GM18520 (cell line): ENCODE results near the gene DENND4A.

Experiments used
- ATAC-seq: cut with Tn5 transposase; IDR thresholded peaks from one replicate; pipeline ENCODE4 v1.9.1; 2021; ENCODE audit not compliant: unreplicated experiment

DENND4A gene

GRCh38 chr15:65682404-65682911 is 109.6 kb downstream of the DENND4A start:
- ATAC-seq, result no peak

GRCh38 chr15:65680544-65680943 is 111.5 kb downstream of the DENND4A start:
- no peak for ATAC-seq

GRCh38 chr15:65676123-65676522 is 116.0 kb downstream of the DENND4A start:
- ATAC-seq, result no peak

GRCh38 chr15:65675551-65675950 is 116.5 kb downstream of the DENND4A start:
- ATAC-seq, result no peak

- no peak for ATAC-seq
Observed at GRCh38 chr15:65666257-65666656, 125.8 kb downstream of the DENND4A start.

- no peak for ATAC-seq
Observed at GRCh38 chr15:65663521-65663920, 128.6 kb downstream of the DENND4A start.

GRCh38 chr15:65660927-65661326 is 131.2 kb downstream of the DENND4A start:
- no peak for ATAC-seq

GRCh38 chr15:65659502-65660052 is 132.5 kb downstream of the DENND4A start:
- no peak for ATAC-seq

- no peak for ATAC-seq
Observed at GRCh38 chr15:65655457-65655856, 136.6 kb downstream of the DENND4A start.

GRCh38 chr15:65655026-65655425 is 137.1 kb downstream of the DENND4A start:
- ATAC-seq, result no peak

- no peak for ATAC-seq
Observed at GRCh38 chr15:65653801-65654521, 138.1 kb downstream of the DENND4A start.

- no peak for ATAC-seq
Observed at GRCh38 chr15:65653341-65653740, 138.8 kb downstream of the DENND4A start.

- no peak for ATAC-seq
Observed at GRCh38 chr15:65651831-65652749, 140.0 kb downstream of the DENND4A start.

- no peak for ATAC-seq
Observed at GRCh38 chr15:65651042-65651322, 141.1 kb downstream of the DENND4A start.

- ATAC-seq, result no peak
Observed at GRCh38 chr15:65650312-65651041, 141.6 kb downstream of the DENND4A start.

- ATAC-seq, result no peak
Observed at GRCh38 chr15:65646486-65646885, 145.6 kb downstream of the DENND4A start.

GRCh38 chr15:65645392-65645791 is 146.7 kb downstream of the DENND4A start:
- no peak for ATAC-seq

GRCh38 chr15:65644282-65644681 is 147.8 kb downstream of the DENND4A start:
- ATAC-seq, result no peak

- no peak for ATAC-seq
Observed at GRCh38 chr15:65642594-65642993, 149.5 kb downstream of the DENND4A start.

GRCh38 chr15:65641768-65642475 is 150.2 kb downstream of the DENND4A start:
- ATAC-seq, result no peak

GRCh38 chr15:65639509-65639908 is 152.6 kb downstream of the DENND4A start:
- no peak for ATAC-seq
